Measurements from ENCODE around the gene ADGRL1.
"Not testable (repeated sequence)": the region's sequence is repeated elsewhere in the genome, so short reads cannot be mapped to it uniquely, and the experiment has no call there.

The ADGRL1 gene

GRCh38 chr19:14189415-14189814 lies 16.6 kb downstream of the ADGRL1 start:
- ATAC-seq = no peak
- TF ChIP-seq CREB5 (CRISPR knock-in tag; IDR thresholded peaks at IDR 0.05; ENCODE audit: low read depth) (no peak), POU6F1 (CRISPR knock-in tag; IDR thresholded peaks at IDR 0.05; ENCODE audit: borderline replicate concordance, low read depth) (no peak), ZNF565 (CRISPR knock-in tag; conservative IDR thresholded peaks at IDR 0.05; ENCODE audit: low read depth) (no peak)

- not testable (repeated sequence) for ATAC-seq
These were observed 17.9 kb downstream of the ADGRL1 start for GRCh38 chr19:14188086-14188485.

- TF ChIP-seq PPARA (CRISPR knock-in tag; IDR thresholded peaks at IDR 0.05; ENCODE audit: borderline replicate concordance) (no peak), CSDC2 (CRISPR knock-in tag; IDR thresholded peaks at IDR 0.05) (no peak), TCF4 (CRISPR knock-in tag; IDR thresholded peaks at IDR 0.05; ENCODE audit: borderline replicate concordance) (no peak), TOX (CRISPR knock-in tag; IDR thresholded peaks at IDR 0.05; ENCODE audit: borderline replicate concordance) (no peak), TSHZ2 (CRISPR knock-in tag; IDR thresholded peaks at IDR 0.05) (no peak), BACH2 (CRISPR knock-in tag; IDR thresholded peaks at IDR 0.05; ENCODE audit: borderline replicate concordance) (no peak), CREB5 (CRISPR knock-in tag; IDR thresholded peaks at IDR 0.05; ENCODE audit: low read depth) (no peak), ARNTL (CRISPR knock-in tag; IDR thresholded peaks at IDR 0.05; ENCODE audit: borderline replicate concordance, low read depth) (no peak)
- ATAC-seq = no peak
These were observed 18.4 kb downstream of the ADGRL1 start for GRCh38 chr19:14187561-14187960.

- not testable (repeated sequence) for ATAC-seq
These were observed 19.3 kb downstream of the ADGRL1 start for GRCh38 chr19:14186684-14187083.

GRCh38 chr19:14185691-14186090 lies 20.3 kb downstream of the ADGRL1 start:
- not testable (repeated sequence) for ATAC-seq

- ATAC-seq = no peak
- TF ChIP-seq OSR1 (CRISPR knock-in tag; IDR thresholded peaks at IDR 0.05) (no peak), CSDC2 (CRISPR knock-in tag; IDR thresholded peaks at IDR 0.05) (no peak), ZFP3 (CRISPR knock-in tag; IDR thresholded peaks at IDR 0.05) (no peak), ZNF8 (CRISPR knock-in tag; IDR thresholded peaks at IDR 0.05) (no peak), ZC3H10 (CRISPR knock-in tag; IDR thresholded peaks at IDR 0.05) (no peak), PATZ1 (CRISPR knock-in tag; IDR thresholded peaks at IDR 0.05; ENCODE audit: borderline replicate concordance) (no peak), GLIS3 (CRISPR knock-in tag; IDR thresholded peaks at IDR 0.05) (no peak), TOX (CRISPR knock-in tag; IDR thresholded peaks at IDR 0.05; ENCODE audit: borderline replicate concordance) (no peak), TSHZ2 (CRISPR knock-in tag; IDR thresholded peaks at IDR 0.05) (no peak), ZNF565 (CRISPR knock-in tag; conservative IDR thresholded peaks at IDR 0.05; ENCODE audit: low read depth) (no peak), ARNTL (CRISPR knock-in tag; IDR thresholded peaks at IDR 0.05; ENCODE audit: borderline replicate concordance, low read depth) (no peak), TCF4 (CRISPR knock-in tag; IDR thresholded peaks at IDR 0.05; ENCODE audit: borderline replicate concordance) (no peak), ZNF70 (CRISPR knock-in tag; IDR thresholded peaks at IDR 0.05) (no peak), CREB5 (CRISPR knock-in tag; IDR thresholded peaks at IDR 0.05; ENCODE audit: low read depth) (no peak)
These were observed 20.8 kb downstream of the ADGRL1 start for GRCh38 chr19:14185158-14185557.
